ENCODE results near the gene CDIP1.

DNA sequence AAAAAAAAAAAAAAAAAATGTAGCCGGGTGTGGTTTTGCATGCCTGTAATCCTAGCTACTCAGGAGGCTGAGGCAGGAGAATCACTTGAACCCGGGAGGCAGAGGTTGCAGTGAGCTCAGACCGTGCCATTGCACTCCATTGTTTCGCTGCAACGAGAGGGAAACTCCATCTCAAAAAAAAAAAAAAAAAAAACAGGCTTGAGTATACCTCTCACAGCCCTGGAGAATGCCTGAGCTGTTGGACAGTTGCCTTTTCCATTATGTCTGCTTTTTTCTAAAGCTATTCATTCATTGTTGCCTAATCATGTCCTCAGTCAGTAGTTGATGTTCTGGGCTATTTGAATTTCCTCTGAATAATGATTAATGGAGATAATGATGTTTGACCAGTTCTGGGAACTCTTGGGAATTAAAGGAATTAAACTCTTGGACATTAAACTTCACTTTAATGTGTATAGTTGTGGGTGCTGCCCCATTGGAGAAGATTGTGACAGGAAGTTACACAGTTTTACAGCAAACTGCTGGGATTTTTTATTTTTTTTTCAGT is 50.5 kb downstream of the CDIP1 start:
- no peak for TF ChIP-seq GATA3 (IDR thresholded peaks at IDR 0.05; ENCODE audit: low read depth, low read length)
- no peak for TF ChIP-seq GATA2 (IDR thresholded peaks at IDR 0.05; ENCODE audit: low read depth, low read length)

Data from SH-SY5Y (cell line).